Measurements from ENCODE around the gene JAM3. TPM values are rescaled to one million over a fixed set of nuclear protein-coding genes. Genes with fewer than 3 reads are reported as not detected.

Gene JAM3
- total and polyA plus RNA-seq, 2 donors (not counting 1 experiment from before 2014, with no cell fraction given): 44.1 to 85.7 TPM

GRCh38 chr11:134132808-134133207, 63.9 kb downstream of the JAM3 start:
- Histone ChIP-seq H2AFZ (ENCODE audit: low read length) (no peak overlapping the region), H3K9me3 (ENCODE audit: control insufficient read depth, insufficient read depth, low read depth, low read length) (no peaks in the 10 kb centered on the region), H3K79me2 (ENCODE audit: control insufficient read depth, insufficient read depth, low read length) (peaks cover 2% of the 10 kb centered on the region), H3K36me3 (ENCODE audit: control insufficient read depth, insufficient read depth, low read length) (no peaks in the 10 kb centered on the region), H3K9ac (ENCODE audit: insufficient read depth, low read length) (no peak overlapping the region), H3K27me3 (ENCODE audit: control insufficient read depth, insufficient read depth, low read length) (no peaks in the 10 kb centered on the region), H4K20me1 (ENCODE audit: control insufficient read depth, extremely low read depth, insufficient read depth, low read length) (no peaks in the 10 kb centered on the region), H3K4me2 (ENCODE audit: extremely low read depth, insufficient read depth, low read length) (no peak overlapping the region), H3K4me1 (ENCODE audit: control insufficient read depth, extremely low read depth, insufficient read depth, low read length) (no peaks in the 10 kb centered on the region), H3K27ac (ENCODE audit: insufficient read depth, low read length) (no peak overlapping the region), H3K4me3 (replicated peaks in 1 of 4; ENCODE audit: control extremely low read depth in 1 of 4, insufficient read depth in 1 of 4, low read depth in 3 of 4, low read length in 4 of 4) (no peak overlapping the region)
- peak in 1 of 2 donors; percentile 19 for DNase-seq (ENCODE audit: low read depth in 2 of 2)
- no peak for TF ChIP-seq EZH2 (IDR thresholded peaks at IDR 0.05; ENCODE audit: low read length, missing control alignments)
- no peak for TF ChIP-seq CTCF (conservative IDR thresholded peaks at IDR 0.05 in 1 of 2, IDR thresholded peaks at IDR 0.05 in 1 of 2; ENCODE audit: low read depth in 1 of 2, low read length in 2 of 2)

- Histone ChIP-seq H3K4me2 (ENCODE audit: extremely low read depth, insufficient read depth, low read length) (no peak overlapping the region), H3K79me2 (ENCODE audit: control insufficient read depth, insufficient read depth, low read length) (no peaks in the 10 kb centered on the region), H3K9me3 (ENCODE audit: control insufficient read depth, insufficient read depth, low read depth, low read length) (no peaks in the 10 kb centered on the region), H3K27me3 (ENCODE audit: control insufficient read depth, insufficient read depth, low read length) (no peaks in the 10 kb centered on the region), H3K4me1 (ENCODE audit: control insufficient read depth, extremely low read depth, insufficient read depth, low read length) (no peaks in the 10 kb centered on the region), H3K27ac (ENCODE audit: insufficient read depth, low read length) (no peak overlapping the region), H3K36me3 (ENCODE audit: control insufficient read depth, insufficient read depth, low read length) (no peaks in the 10 kb centered on the region), H2AFZ (ENCODE audit: low read length) (no peak overlapping the region), H4K20me1 (ENCODE audit: control insufficient read depth, extremely low read depth, insufficient read depth, low read length) (no peaks in the 10 kb centered on the region), H3K9ac (ENCODE audit: insufficient read depth, low read length) (no peak overlapping the region), H3K4me3 (replicated peaks in 1 of 4; ENCODE audit: control extremely low read depth in 1 of 4, insufficient read depth in 1 of 4, low read depth in 3 of 4, low read length in 4 of 4) (no peak overlapping the region)
- TF ChIP-seq CTCF (conservative IDR thresholded peaks at IDR 0.05 in 1 of 2, IDR thresholded peaks at IDR 0.05 in 1 of 2; ENCODE audit: low read depth in 1 of 2, low read length in 2 of 2) (no peak), EZH2 (IDR thresholded peaks at IDR 0.05; ENCODE audit: low read length, missing control alignments) (no peak)
- no peak for DNase-seq (ENCODE audit: low read depth in 2 of 2)
Observed at GRCh38 chr11:134134167-134134566, 65.3 kb downstream of the JAM3 start.

GRCh38 chr11:134138376-134138775, 69.5 kb downstream of the JAM3 start:
- DNase-seq (ENCODE audit: low read depth in 2 of 2): peak in 1 of 2 donors; percentile 20
- Histone ChIP-seq H3K9ac (ENCODE audit: insufficient read depth, low read length) (no peak overlapping the region), H3K27ac (ENCODE audit: insufficient read depth, low read length) (no peak overlapping the region), H4K20me1 (ENCODE audit: control insufficient read depth, extremely low read depth, insufficient read depth, low read length) (no peaks in the 10 kb centered on the region), H3K4me1 (ENCODE audit: control insufficient read depth, extremely low read depth, insufficient read depth, low read length) (no peaks in the 10 kb centered on the region), H3K4me3 (replicated peaks in 1 of 4; ENCODE audit: control extremely low read depth in 1 of 4, insufficient read depth in 1 of 4, low read depth in 3 of 4, low read length in 4 of 4) (no peak overlapping the region), H3K27me3 (ENCODE audit: control insufficient read depth, insufficient read depth, low read length) (no peaks in the 10 kb centered on the region), H3K4me2 (ENCODE audit: extremely low read depth, insufficient read depth, low read length) (no peak overlapping the region), H3K79me2 (ENCODE audit: control insufficient read depth, insufficient read depth, low read length) (no peaks in the 10 kb centered on the region), H3K9me3 (ENCODE audit: control insufficient read depth, insufficient read depth, low read depth, low read length) (no peaks in the 10 kb centered on the region), H3K36me3 (ENCODE audit: control insufficient read depth, insufficient read depth, low read length) (no peaks in the 10 kb centered on the region), H2AFZ (ENCODE audit: low read length) (no peak overlapping the region)
- no peak for TF ChIP-seq CTCF (conservative IDR thresholded peaks at IDR 0.05 in 1 of 2, IDR thresholded peaks at IDR 0.05 in 1 of 2; ENCODE audit: low read depth in 1 of 2, low read length in 2 of 2)
- no peak for TF ChIP-seq EZH2 (IDR thresholded peaks at IDR 0.05; ENCODE audit: low read length, missing control alignments)
